Hematopoietic multipotent progenitor cell treated with erythropoietin and hydrocortisone succinate and interleukin-3 and kit ligand, for 15 days (in vitro differentiated cells): Measurements from ENCODE around the gene ZNF93.
"Not testable (repeated sequence)": the region's sequence is repeated elsewhere in the genome, so short reads cannot be mapped to it uniquely, and the experiment has no call there.

Experiments used
- DNase-seq: peaks from one replicate; pipeline ENCODE4 v3.0.0-alpha.2; 2015; ENCODE audit warnings: low spot score

The ZNF93 gene

DNA sequence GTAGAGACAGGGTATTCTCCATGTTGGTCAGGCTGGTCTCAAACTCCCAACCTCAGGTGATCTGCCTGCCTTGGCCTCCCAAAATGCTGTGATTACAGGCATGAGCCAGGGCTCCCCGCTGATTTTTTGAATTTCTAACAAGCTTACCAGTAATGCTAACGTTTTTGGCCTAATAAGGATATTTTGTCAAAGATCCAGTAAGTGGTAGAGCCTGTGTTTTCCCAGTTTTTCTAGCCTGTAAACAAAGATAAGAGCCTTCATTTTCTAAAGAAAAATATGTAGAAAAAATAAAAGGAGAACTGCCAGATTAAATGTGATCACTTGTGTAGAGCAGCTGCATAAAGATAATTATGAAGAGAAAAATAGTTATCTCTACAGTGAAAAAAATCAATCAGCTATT is 37.7 kb downstream of the ZNF93 start:
- DNase-seq: no peak

DNA sequence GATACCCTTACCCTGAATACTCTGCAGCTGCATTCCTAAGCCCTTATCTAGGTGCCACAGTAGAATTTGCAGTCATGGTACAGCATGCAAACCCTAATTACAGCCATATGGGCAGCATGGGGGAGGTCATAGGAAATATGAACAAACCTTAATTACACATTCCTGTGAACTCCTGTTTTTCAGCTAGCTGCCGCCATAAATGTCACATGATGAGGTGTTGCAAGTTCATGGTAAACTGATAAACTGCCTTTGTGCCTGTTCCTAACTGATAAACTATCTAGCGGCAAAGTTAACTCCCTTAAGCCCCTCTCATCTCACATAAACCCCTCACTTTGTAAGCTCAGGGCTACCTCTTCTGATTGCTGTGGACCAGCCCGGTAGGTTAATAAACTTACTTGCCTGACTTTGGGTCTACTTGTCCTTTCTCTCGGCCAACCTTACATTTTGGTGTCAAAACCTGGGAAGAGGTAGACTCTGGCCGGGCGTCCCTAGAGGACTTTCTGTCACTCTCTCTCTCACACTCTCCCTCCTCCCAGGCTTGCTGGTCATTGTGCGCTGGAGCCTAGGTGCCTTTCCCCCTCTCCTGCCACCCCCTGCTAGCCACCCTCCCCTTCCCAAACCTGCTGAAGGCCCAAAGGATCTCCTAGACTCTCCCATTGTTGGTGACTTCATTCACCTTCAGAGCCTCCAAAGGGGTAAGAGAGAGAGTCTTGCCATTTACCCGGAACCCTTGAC is 43.3 kb downstream of the ZNF93 start:
- no peak for DNase-seq

- DNase-seq: no peak
These were observed 43.8 kb downstream of the ZNF93 start for GRCh38 chr19:19944583-19944880.

- no peak for DNase-seq
These were observed 45.5 kb downstream of the ZNF93 start for GRCh38 chr19:19946226-19946625.

DNA sequence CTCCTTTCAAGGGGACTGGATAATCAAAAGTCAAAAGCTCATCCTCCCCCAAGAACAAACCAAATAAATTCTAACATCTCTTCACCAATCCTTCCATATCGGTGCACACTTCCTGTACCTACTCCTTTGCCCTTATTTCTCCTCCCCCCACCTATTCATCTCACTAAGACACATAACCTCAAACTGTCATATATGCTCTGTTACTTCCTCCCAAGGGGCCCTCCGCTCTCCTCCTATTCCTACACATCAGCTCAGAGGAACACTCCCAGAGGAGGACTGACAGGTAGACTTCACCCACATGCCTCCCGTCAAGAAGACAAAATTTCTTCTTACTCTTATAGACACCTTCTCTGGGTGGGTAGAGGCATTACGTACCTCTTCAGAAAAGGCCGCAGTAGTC is 48.1 kb downstream of the ZNF93 start:
- DNase-seq: no peak

DNA sequence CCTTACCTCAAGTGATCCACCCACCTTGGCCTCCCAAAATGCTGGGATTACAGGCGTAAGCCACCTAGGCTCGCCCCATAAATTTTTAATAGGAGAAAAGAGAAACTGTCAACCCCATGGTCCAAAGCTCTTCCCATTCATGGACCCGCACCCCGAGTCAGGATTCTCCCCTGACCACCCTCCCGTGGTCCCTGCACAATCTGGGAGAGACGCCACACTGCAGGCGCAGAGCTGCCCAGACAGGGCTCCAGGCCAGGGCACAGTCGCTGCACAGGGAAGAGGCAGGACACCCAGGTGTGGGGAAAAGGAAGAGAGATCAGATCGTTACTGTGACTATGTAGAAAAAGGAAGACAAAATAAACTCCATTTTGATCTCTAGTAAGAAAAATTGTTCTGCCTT is 54.5 kb downstream of the ZNF93 start:
- DNase-seq: no peak

DNA sequence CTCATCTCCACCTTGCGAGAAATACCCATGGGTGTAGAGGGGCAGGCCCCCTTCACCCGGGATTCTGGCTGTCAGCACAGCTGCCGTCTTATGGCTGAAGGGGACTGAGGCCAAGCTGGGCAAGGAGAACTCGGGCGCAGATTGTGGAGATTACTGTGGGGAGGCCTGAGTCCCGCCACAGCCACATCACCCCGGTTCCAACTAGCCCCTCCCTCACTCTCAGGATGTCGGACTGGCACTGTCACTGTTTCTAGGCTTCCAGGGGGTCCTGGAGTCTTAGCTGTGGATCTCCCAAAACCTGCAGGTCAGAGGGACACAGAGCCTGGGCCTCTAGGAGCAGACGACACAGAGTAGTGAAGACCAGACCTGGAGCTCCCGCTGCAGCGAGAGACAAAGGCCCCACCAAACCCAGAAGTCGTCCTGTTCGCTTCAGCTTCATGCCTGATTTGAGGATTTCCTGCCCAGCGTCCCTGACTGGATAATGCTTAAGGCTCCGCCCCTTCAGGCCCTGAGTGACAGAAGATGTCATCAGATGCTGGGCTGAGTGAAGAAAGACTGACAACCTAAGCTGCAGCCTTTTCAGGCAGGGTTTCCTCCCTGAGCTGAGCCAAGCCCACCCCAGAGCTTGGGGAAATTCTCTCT is 55.8 kb downstream of the ZNF93 start:
- no peak for DNase-seq

GRCh38 chr19:19957766-19958165 is 57.0 kb downstream of the ZNF93 start:
- not testable (repeated sequence) for DNase-seq

GRCh38 chr19:19959151-19959799 is 58.5 kb downstream of the ZNF93 start:
- not testable (repeated sequence) for DNase-seq

- DNase-seq: no peak
These were observed 63.7 kb downstream of the ZNF93 start for GRCh38 chr19:19964416-19964815.

GRCh38 chr19:19966126-19966525 is 65.4 kb downstream of the ZNF93 start:
- not testable (repeated sequence) for DNase-seq

GRCh38 chr19:19966862-19967261 is 66.1 kb downstream of the ZNF93 start:
- no peak for DNase-seq
